ENCODE data around the gene OBI1.

GRCh38 chr13:78657699-78658629 is 991 bp downstream of the OBI1 start:
- TF ChIP-seq CTCF (IDR thresholded peaks at IDR 0.05): no peak
- TF ChIP-seq POLR2A (IDR thresholded peaks at IDR 0.05): no peak
